ENCODE data around the gene VPS16. TPM values are rescaled to one million over a fixed set of nuclear protein-coding genes. Genes with fewer than 3 reads are reported as not detected.

VPS16 gene
- total and polyA plus RNA-seq, 2 donors (not counting 1 experiment from before 2014, with no cell fraction given): 63.0 to 68.2 TPM

DNA sequence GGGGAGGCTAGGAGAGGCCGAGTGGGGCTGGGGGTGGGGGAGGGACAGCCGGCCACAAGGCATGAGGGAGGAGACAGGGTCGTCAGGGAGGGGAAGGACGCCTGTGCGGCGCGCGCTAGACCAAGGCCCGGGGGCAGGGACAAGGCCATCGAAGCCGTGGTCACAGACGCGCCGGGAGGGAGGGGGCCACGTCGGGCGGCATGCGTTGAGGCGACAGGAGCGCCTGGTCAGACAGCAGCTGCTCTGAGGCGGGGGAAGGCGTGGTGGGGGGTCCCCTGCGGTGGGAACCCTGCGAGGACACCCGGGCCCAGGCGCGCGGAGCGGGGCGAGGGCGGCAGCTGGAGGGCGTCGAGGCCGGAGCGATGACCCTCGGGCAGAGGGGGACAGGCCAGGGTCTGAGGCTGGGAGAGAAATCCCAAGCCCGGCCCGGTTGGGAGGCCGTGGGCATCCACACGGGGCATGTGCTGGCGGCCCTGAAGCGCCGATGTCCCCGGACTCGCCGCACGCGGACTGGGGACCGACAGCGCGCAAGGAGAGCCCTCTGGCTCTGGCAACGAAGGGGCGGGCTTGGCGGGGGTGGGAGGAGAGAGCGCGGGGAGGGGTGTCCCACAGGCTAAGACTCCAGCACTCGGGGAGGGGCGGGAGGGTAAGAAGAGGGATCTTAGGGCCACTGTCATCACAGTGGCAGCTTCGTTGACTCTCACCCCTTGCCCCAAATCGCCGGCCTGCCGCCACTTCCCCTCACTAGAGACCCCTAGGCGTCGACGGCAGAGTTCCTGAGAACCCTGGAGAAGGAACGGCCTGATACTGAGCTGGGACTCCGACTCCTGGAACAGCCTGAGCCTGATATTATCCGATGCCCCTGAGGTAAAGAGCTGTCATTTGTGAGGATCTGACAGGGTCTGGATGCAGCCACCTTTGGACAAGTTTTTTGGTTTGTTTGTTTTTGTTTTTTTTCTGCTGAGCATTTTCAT, 19.4 kb upstream of the VPS16 start:
- WGBS (ENCODE audit: insufficient coverage): 21% methylated on average over 59 of the region's 68 CpGs
- TF ChIP-seq EZH2 (IDR thresholded peaks at IDR 0.05; ENCODE audit: borderline replicate concordance, insufficient read depth, low read depth, low read length, poor library complexity, severe bottlenecking): no peak
- TF ChIP-seq, protein P1, sequence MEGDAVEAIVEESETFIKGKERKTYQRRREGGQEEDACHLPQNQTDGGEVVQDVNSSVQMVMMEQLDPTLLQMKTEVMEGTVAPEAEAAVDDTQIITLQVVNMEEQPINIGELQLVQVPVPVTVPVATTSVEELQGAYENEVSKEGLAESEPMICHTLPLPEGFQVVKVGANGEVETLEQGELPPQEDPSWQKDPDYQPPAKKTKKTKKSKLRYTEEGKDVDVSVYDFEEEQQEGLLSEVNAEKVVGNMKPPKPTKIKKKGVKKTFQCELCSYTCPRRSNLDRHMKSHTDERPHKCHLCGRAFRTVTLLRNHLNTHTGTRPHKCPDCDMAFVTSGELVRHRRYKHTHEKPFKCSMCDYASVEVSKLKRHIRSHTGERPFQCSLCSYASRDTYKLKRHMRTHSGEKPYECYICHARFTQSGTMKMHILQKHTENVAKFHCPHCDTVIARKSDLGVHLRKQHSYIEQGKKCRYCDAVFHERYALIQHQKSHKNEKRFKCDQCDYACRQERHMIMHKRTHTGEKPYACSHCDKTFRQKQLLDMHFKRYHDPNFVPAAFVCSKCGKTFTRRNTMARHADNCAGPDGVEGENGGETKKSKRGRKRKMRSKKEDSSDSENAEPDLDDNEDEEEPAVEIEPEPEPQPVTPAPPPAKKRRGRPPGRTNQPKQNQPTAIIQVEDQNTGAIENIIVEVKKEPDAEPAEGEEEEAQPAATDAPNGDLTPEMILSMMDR (IDR thresholded peaks at IDR 0.05): no peak
- CTCF ChIA-PET: no interaction called here
- no peaks in the 10 kb centered on the region for H3K36me3 ChIP-seq (replicated peaks in 1 of 2; ENCODE audit: control extremely low read depth in 1 of 2, control insufficient read depth in 1 of 2, extremely low read depth in 1 of 2, insufficient read depth in 2 of 2, low read length in 1 of 2)
- Mint-ChIP-seq H3K4me1 (peaks cover 9% of the 10 kb centered on the region), H3K27ac (no peak overlapping the region), H3K4me3 (no peak overlapping the region), H3K9me3 (ENCODE audit: insufficient read depth) (no peaks in the 10 kb centered on the region), H3K27me3 (peaks cover 42% of the 10 kb centered on the region)
- no peak overlapping the region for H2AFZ ChIP-seq (ENCODE audit: insufficient read depth, low read depth, low read length, poor library complexity, severe bottlenecking)
- H3K4me3 ChIP-seq (ENCODE audit: control extremely low read depth in 1 of 5, extremely low read depth in 1 of 5, insufficient read depth in 1 of 5, low read depth in 2 of 5, low read length in 4 of 5): no peak overlapping the region
- no peaks in the 10 kb centered on the region for H3K79me2 ChIP-seq (ENCODE audit: control insufficient read depth, insufficient read depth, low read length)
- ATAC-seq (ENCODE audit: low read depth) (no peak), DNase-seq (no peak)
- POLR2A ChIA-PET: interaction anchor here (0.6 kb wide), 1 partner anchor 11 kb away, joined by 9 read pairs; no protein-coding TSS in a partner anchor
- no peak overlapping the region for H3K9ac ChIP-seq (ENCODE audit: low read length)
- no peak overlapping the region for H3K4me2 ChIP-seq (replicated peaks; ENCODE audit: low read depth, low read length, poor library complexity, severe bottlenecking)
- intact Hi-C loops (cut with micrococcal nuclease): no loop called here
- H3K27ac ChIP-seq (ENCODE audit: low read length in 2 of 2): no peak overlapping the region
- no peaks in the 10 kb centered on the region for H4K20me1 ChIP-seq (ENCODE audit: control insufficient read depth, insufficient read depth, low read length, poor library complexity, severe bottlenecking)
- peaks cover 0 to 44% (median 20%) of the 10 kb centered on the region in 4 experiments for H3K27me3 ChIP-seq (replicated peaks in 1 of 4; ENCODE audit: control extremely low read depth in 1 of 4, control insufficient read depth in 3 of 4, insufficient read depth in 4 of 4, low read length in 3 of 4)
- H3K4me1 ChIP-seq (ENCODE audit: control insufficient read depth in 2 of 2, insufficient read depth in 2 of 2, low read length in 2 of 2): peaks cover 0 to 3% of the 10 kb centered on the region in 2 donors
- no peaks in the 10 kb centered on the region for H3K9me3 ChIP-seq (ENCODE audit: control extremely low read depth in 1 of 3, control insufficient read depth in 2 of 3, insufficient read depth in 1 of 3, low read length in 2 of 3)

DNA sequence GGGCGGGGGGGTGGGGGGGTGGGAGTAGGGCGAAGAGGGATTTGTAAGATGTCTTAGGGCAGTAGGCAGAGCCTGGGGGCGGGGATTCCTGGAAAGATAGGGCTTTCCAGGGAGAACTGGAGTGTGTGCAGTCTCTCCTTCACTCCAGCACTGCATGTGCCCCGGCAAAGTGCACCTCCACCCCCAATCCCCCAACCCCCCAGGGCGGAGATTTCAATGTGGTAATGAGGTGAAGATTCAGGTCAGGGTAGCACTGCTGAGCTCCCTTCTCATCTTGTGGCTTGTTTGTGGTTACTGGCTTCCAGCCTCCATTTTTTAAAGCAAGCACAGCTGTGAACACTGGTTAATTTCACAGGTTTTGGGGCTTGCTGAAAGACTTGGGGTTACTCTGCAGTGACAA, 18.5 kb upstream of the VPS16 start:
- Histone ChIP-seq H3K36me3 (replicated peaks in 1 of 2; ENCODE audit: control extremely low read depth in 1 of 2, control insufficient read depth in 1 of 2, extremely low read depth in 1 of 2, insufficient read depth in 2 of 2, low read length in 1 of 2) (no peaks in the 10 kb centered on the region), H4K20me1 (ENCODE audit: control insufficient read depth, insufficient read depth, low read length, poor library complexity, severe bottlenecking) (no peaks in the 10 kb centered on the region), H3K79me2 (ENCODE audit: control insufficient read depth, insufficient read depth, low read length) (no peaks in the 10 kb centered on the region), H2AFZ (ENCODE audit: insufficient read depth, low read depth, low read length, poor library complexity, severe bottlenecking) (no peak overlapping the region), H3K9me3 (ENCODE audit: control extremely low read depth in 1 of 3, control insufficient read depth in 2 of 3, insufficient read depth in 1 of 3, low read length in 2 of 3) (no peaks in the 10 kb centered on the region), H3K4me3 (ENCODE audit: control extremely low read depth in 1 of 5, extremely low read depth in 1 of 5, insufficient read depth in 1 of 5, low read depth in 2 of 5, low read length in 4 of 5) (no peak overlapping the region), H3K9ac (ENCODE audit: low read length) (no peak overlapping the region), H3K4me1 (ENCODE audit: control insufficient read depth in 2 of 2, insufficient read depth in 2 of 2, low read length in 2 of 2) (peaks cover 0 to 6% of the 10 kb centered on the region in 2 donors), H3K27ac (ENCODE audit: low read length in 2 of 2) (no peak overlapping the region), H3K4me2 (replicated peaks; ENCODE audit: low read depth, low read length, poor library complexity, severe bottlenecking) (no peak overlapping the region), H3K27me3 (replicated peaks in 1 of 4; ENCODE audit: control extremely low read depth in 1 of 4, control insufficient read depth in 3 of 4, insufficient read depth in 4 of 4, low read length in 3 of 4) (peaks cover 0 to 44% (median 24%) of the 10 kb centered on the region in 4 experiments)
- ChIA-PET CTCF (no interaction called here), POLR2A (interaction anchor here (0.6 kb wide), 1 partner anchor 12 kb away, joined by 9 read pairs; no protein-coding TSS in a partner anchor)
- Mint-ChIP-seq H3K27ac (no peak overlapping the region), H3K27me3 (peaks cover 49% of the 10 kb centered on the region), H3K4me1 (peaks cover 12% of the 10 kb centered on the region), H3K4me3 (no peak overlapping the region), H3K9me3 (ENCODE audit: insufficient read depth) (no peaks in the 10 kb centered on the region)
- no CpG with 5 or more reads among the region's 5 CpGs for WGBS (ENCODE audit: insufficient coverage)
- intact Hi-C loops (cut with micrococcal nuclease): no loop called here
- no peak for TF ChIP-seq EZH2 (IDR thresholded peaks at IDR 0.05; ENCODE audit: borderline replicate concordance, insufficient read depth, low read depth, low read length, poor library complexity, severe bottlenecking)
- TF ChIP-seq, protein P1 (IDR thresholded peaks at IDR 0.05): no peak
- ATAC-seq (ENCODE audit: low read depth) (no peak), DNase-seq (no peak)
